Activated T-cell treated with anti-CD3 and anti-CD28 coated beads for 4 hours (primary cell): ENCODE results near the gene CDH15.
A peak's percentile ranks its signal among the peaks of the same experiment; 100 is the strongest.

ENCODE experiments used
- DNase-seq: peaks from one replicate; pipeline ENCODE4 v3.0.0-alpha.2; 2020

Gene CDH15

GRCh38 chr16:89201439-89202377, 30.2 kb downstream of the CDH15 start:
- peak; percentile 67 for DNase-seq

- DNase-seq = no peak
These were observed 31.1 kb downstream of the CDH15 start for GRCh38 chr16:89202422-89203215.

- DNase-seq = no peak
These were observed 36.4 kb downstream of the CDH15 start for GRCh38 chr16:89207993-89208392.

GRCh38 chr16:89209522-89210044, 38.0 kb downstream of the CDH15 start:
- DNase-seq = no peak

- no peak for DNase-seq
These were observed 38.8 kb downstream of the CDH15 start for GRCh38 chr16:89210165-89210903.

- no peak for DNase-seq
These were observed 39.5 kb downstream of the CDH15 start for GRCh38 chr16:89210904-89211515.

GRCh38 chr16:89216315-89217137, 45.0 kb downstream of the CDH15 start:
- peak; percentile 77 for DNase-seq

GRCh38 chr16:89217138-89217387, 45.5 kb downstream of the CDH15 start:
- no peak for DNase-seq

GRCh38 chr16:89217388-89218191, 46.0 kb downstream of the CDH15 start, which contains the start of gene ZNF778:
ZNF778 (plus strand) TSS chr16:89217703; CDS start chr16:89221128, 3,425 bp downstream.
- peak; percentile 63 for DNase-seq

- no peak for DNase-seq
These were observed 47.8 kb downstream of the CDH15 start for GRCh38 chr16:89219365-89219764.

- DNase-seq = no peak
These were observed 50.1 kb downstream of the CDH15 start for GRCh38 chr16:89221604-89222003.

GRCh38 chr16:89222931-89223330, 51.4 kb downstream of the CDH15 start:
- no peak for DNase-seq

GRCh38 chr16:89224665-89225064, 53.1 kb downstream of the CDH15 start:
- DNase-seq = no peak

GRCh38 chr16:89230255-89230654, 58.7 kb downstream of the CDH15 start:
- DNase-seq = no peak

GRCh38 chr16:89232107-89232506, 60.6 kb downstream of the CDH15 start:
- no peak for DNase-seq

- no peak for DNase-seq
These were observed 62.3 kb downstream of the CDH15 start for GRCh38 chr16:89233678-89234490.

GRCh38 chr16:89237733-89238132, 66.2 kb downstream of the CDH15 start:
- no peak for DNase-seq

- peak; percentile 55 for DNase-seq
These were observed 69.8 kb downstream of the CDH15 start for GRCh38 chr16:89241187-89242007.

GRCh38 chr16:89242795-89243200, 71.2 kb downstream of the CDH15 start:
- no peak for DNase-seq
